K562 (cell line): ENCODE data around the gene C12orf43.

Experiments
- ATF6 ChIP-seq: sonication (generic); formaldehyde crosslinking; IDR thresholded peaks from 2 replicates; pipeline ENCODE4 v1.4.0; 2020; ENCODE audit warnings: mild to moderate bottlenecking, missing genetic modification reagents
- EP300 ChIP-seq: IDR thresholded peaks from 2 replicates; pipeline ENCODE4 v1.6.1; 2012; ENCODE audit warnings: low read length, improper control_type of control experiment
- EP400 ChIP-seq: fragments of 450-650 bp; IDR thresholded peaks from 2 replicates; pipeline ENCODE4 v1.6.1; 2017; ENCODE audit warnings: antibody characterized with exemption, mild to moderate bottlenecking, moderate library complexity
- ESRRA ChIP-seq: fragments of 450-650 bp; IDR thresholded peaks from 2 replicates; pipeline ENCODE4 v1.6.1; 2014; ENCODE audit warnings: low read depth, mild to moderate bottlenecking, moderate library complexity, borderline replicate concordance
- FOXK1 ChIP-seq: sonication (generic); formaldehyde crosslinking; IDR thresholded peaks from 2 replicates; pipeline ENCODE4 v1.8.0; 2022; ENCODE audit warnings: missing genetic modification reagents, mild to moderate bottlenecking, borderline replicate concordance
- POLR2A ChIP-seq: fragments of 450-650 bp; conservative IDR thresholded peaks from 2 replicates; pipeline ENCODE4 v1.6.1; 2016
- RAD21 ChIP-seq, 2 experiments: fragments of 250-450 bp in 1 of 2; fragments of 450-650 bp in 1 of 2; sonication (Bioruptor Pico) in 1 of 2; formaldehyde crosslinking in 1 of 2; IDR thresholded peaks in 1 of 2; conservative IDR thresholded peaks in 1 of 2; 2 replicates each; pipeline versions ENCODE4 v1.4.0 to v1.8.0; 2020 to 2022; ENCODE audit warnings: mild to moderate bottlenecking in 2 of 2, moderate library complexity in 1 of 2
- STAG1 ChIP-seq: sonication (generic); formaldehyde crosslinking; IDR thresholded peaks from 2 replicates; pipeline ENCODE4 v1.5.0; 2020; ENCODE audit warnings: missing genetic modification reagents, borderline replicate concordance
- ZBED1 ChIP-seq: IDR thresholded peaks from 2 replicates; pipeline ENCODE4 v1.6.1; 2014
- ZBTB1 ChIP-seq: sonication (generic); formaldehyde crosslinking; IDR thresholded peaks from 2 replicates; pipeline ENCODE4 v1.8.1; 2023; ENCODE audit warnings: missing genetic modification reagents, low read depth, mild to moderate bottlenecking, borderline replicate concordance
- TF ChIP-seq, protein P1 (sequence below), 3 experiments: IDR thresholded peaks in 2 of 3; conservative IDR thresholded peaks in 1 of 3; 2 replicates each; pipeline ENCODE4 v1.5.1; 2011 to 2012; ENCODE audit warnings: low read length in 3 of 3, mild to moderate bottlenecking in 3 of 3, control low read depth in 2 of 3, improper control_type of control experiment in 1 of 3, inconsistent platforms in 1 of 3, low read depth in 1 of 3, mixed read lengths in 1 of 3, moderate library complexity in 1 of 3; ENCODE audit not compliant: insufficient read depth in 2 of 3

- TF ChIP-seq, protein P1, sequence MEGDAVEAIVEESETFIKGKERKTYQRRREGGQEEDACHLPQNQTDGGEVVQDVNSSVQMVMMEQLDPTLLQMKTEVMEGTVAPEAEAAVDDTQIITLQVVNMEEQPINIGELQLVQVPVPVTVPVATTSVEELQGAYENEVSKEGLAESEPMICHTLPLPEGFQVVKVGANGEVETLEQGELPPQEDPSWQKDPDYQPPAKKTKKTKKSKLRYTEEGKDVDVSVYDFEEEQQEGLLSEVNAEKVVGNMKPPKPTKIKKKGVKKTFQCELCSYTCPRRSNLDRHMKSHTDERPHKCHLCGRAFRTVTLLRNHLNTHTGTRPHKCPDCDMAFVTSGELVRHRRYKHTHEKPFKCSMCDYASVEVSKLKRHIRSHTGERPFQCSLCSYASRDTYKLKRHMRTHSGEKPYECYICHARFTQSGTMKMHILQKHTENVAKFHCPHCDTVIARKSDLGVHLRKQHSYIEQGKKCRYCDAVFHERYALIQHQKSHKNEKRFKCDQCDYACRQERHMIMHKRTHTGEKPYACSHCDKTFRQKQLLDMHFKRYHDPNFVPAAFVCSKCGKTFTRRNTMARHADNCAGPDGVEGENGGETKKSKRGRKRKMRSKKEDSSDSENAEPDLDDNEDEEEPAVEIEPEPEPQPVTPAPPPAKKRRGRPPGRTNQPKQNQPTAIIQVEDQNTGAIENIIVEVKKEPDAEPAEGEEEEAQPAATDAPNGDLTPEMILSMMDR (IDR thresholded peaks at IDR 0.05 in 2 of 3, conservative IDR thresholded peaks at IDR 0.05 in 1 of 3; ENCODE audit: insufficient read depth in 2 of 3, low read depth in 1 of 3, low read length in 3 of 3) = no peak
- TF ChIP-seq ATF6 (no peak), ZBTB1 (CRISPR knock-in tag) (no peak), POLR2A (no peak), ZBED1 (no peak), STAG1 (CRISPR knock-in tag) (no peak), ESRRA (no peak), EP400 (no peak), EP300 (no peak), FOXK1 (no peak), RAD21 (CRISPR knock-in tag; conservative IDR thresholded peaks at IDR 0.05 in 1 of 2, IDR thresholded peaks at IDR 0.05 in 1 of 2) (no peak)
Measured at GRCh38 chr12:120992989-120993388, 23.3 kb downstream of the C12orf43 start.
